ENCODE results near the gene MCOLN3. TPM values are rescaled to one million over a fixed set of nuclear protein-coding genes. Genes with fewer than 3 reads are reported as not detected.
A peak's percentile ranks its signal among the peaks of the same experiment; 100 is the strongest.

MCOLN3 gene
- total RNA-seq, 1 donor from 2014 or later: not detected

DNA sequence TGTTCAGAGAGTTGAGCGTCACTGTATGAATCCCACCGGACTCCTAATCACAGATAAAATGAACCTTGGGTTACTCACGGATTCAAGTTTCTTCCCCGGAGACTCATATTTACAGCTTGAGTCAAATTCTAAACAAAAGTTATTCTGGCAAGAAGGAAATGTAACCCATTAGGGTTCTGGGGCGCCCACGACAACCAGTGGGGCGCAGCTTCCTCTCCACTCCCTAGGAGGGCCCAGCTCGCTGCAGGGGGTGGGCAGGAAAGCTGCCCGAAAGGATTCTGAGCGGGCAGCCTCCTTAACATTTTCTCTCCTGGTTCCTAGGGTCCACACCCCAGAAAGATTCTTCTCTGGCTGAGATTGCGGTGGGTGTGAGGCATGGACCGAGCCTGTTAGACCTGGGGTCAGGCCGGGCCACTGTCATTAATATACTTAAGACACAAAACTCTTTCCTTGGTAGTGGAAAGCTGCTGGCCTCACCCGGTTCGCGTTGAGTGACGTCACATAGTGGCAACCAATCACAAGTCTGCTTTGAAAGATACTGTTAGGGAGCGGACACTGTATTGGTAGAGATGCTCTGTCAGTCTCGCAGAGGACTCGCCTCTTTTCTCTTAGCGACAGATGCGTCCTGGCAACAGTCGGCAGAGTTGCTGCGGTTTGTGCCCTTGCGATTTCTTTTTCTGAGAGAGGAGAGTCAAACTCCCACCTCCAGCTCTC is 13.6 kb upstream of the MCOLN3 start:
- peaks cover 3% of the 10 kb centered on the region for H3K27me3 Mint-ChIP-seq (ENCODE audit: unreplicated experiment)
- TF ChIP-seq, protein P1, sequence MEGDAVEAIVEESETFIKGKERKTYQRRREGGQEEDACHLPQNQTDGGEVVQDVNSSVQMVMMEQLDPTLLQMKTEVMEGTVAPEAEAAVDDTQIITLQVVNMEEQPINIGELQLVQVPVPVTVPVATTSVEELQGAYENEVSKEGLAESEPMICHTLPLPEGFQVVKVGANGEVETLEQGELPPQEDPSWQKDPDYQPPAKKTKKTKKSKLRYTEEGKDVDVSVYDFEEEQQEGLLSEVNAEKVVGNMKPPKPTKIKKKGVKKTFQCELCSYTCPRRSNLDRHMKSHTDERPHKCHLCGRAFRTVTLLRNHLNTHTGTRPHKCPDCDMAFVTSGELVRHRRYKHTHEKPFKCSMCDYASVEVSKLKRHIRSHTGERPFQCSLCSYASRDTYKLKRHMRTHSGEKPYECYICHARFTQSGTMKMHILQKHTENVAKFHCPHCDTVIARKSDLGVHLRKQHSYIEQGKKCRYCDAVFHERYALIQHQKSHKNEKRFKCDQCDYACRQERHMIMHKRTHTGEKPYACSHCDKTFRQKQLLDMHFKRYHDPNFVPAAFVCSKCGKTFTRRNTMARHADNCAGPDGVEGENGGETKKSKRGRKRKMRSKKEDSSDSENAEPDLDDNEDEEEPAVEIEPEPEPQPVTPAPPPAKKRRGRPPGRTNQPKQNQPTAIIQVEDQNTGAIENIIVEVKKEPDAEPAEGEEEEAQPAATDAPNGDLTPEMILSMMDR (IDR thresholded peaks at IDR 0.05; ENCODE audit: partially characterized antibody, unreplicated experiment): no peak
- peaks cover 2% of the 10 kb centered on the region for H3K4me1 Mint-ChIP-seq (ENCODE audit: low read depth, unreplicated experiment)
- H3K4me3 Mint-ChIP-seq (ENCODE audit: unreplicated experiment): peak overlapping the region; percentile 97
- H3K27ac Mint-ChIP-seq (ENCODE audit: unreplicated experiment): no peak overlapping the region
- no peaks in the 10 kb centered on the region for H3K9me3 Mint-ChIP-seq (ENCODE audit: unreplicated experiment)
- peak; percentile 84 for DNase-seq
- H3K36me3 Mint-ChIP-seq (ENCODE audit: unreplicated experiment): no peaks in the 10 kb centered on the region

- Mint-ChIP-seq H3K4me1 (ENCODE audit: low read depth, unreplicated experiment) (peaks cover 2% of the 10 kb centered on the region), H3K36me3 (ENCODE audit: unreplicated experiment) (no peaks in the 10 kb centered on the region), H3K27ac (ENCODE audit: unreplicated experiment) (no peak overlapping the region), H3K4me3 (ENCODE audit: unreplicated experiment) (no peak overlapping the region), H3K9me3 (ENCODE audit: unreplicated experiment) (no peaks in the 10 kb centered on the region), H3K27me3 (ENCODE audit: unreplicated experiment) (peaks cover 3% of the 10 kb centered on the region)
- DNase-seq: no peak
- TF ChIP-seq, protein P1 (IDR thresholded peaks at IDR 0.05; ENCODE audit: partially characterized antibody, unreplicated experiment): no peak
These were observed 11.7 kb upstream of the MCOLN3 start for GRCh38 chr1:85060038-85060437.

- no peaks in the 10 kb centered on the region for H3K36me3 Mint-ChIP-seq (ENCODE audit: unreplicated experiment)
- H3K4me1 Mint-ChIP-seq (ENCODE audit: low read depth, unreplicated experiment): peaks cover 2% of the 10 kb centered on the region
- no peaks in the 10 kb centered on the region for H3K9me3 Mint-ChIP-seq (ENCODE audit: unreplicated experiment)
- no peak overlapping the region for H3K4me3 Mint-ChIP-seq (ENCODE audit: unreplicated experiment)
- no peak overlapping the region for H3K27ac Mint-ChIP-seq (ENCODE audit: unreplicated experiment)
- no peak for DNase-seq
- TF ChIP-seq, protein P1 (IDR thresholded peaks at IDR 0.05; ENCODE audit: partially characterized antibody, unreplicated experiment): no peak
- H3K27me3 Mint-ChIP-seq (ENCODE audit: unreplicated experiment): peaks cover 3% of the 10 kb centered on the region
These were observed 11.3 kb upstream of the MCOLN3 start for GRCh38 chr1:85059563-85059962.

- no peaks in the 10 kb centered on the region for H3K9me3 Mint-ChIP-seq (ENCODE audit: unreplicated experiment)
- TF ChIP-seq, protein P1 (IDR thresholded peaks at IDR 0.05; ENCODE audit: partially characterized antibody, unreplicated experiment): no peak
- no peak overlapping the region for H3K4me3 Mint-ChIP-seq (ENCODE audit: unreplicated experiment)
- DNase-seq: no peak
- no peak overlapping the region for H3K27ac Mint-ChIP-seq (ENCODE audit: unreplicated experiment)
- H3K4me1 Mint-ChIP-seq (ENCODE audit: low read depth, unreplicated experiment): peaks cover 2% of the 10 kb centered on the region
- no peaks in the 10 kb centered on the region for H3K36me3 Mint-ChIP-seq (ENCODE audit: unreplicated experiment)
- H3K27me3 Mint-ChIP-seq (ENCODE audit: unreplicated experiment): peaks cover 3% of the 10 kb centered on the region
These were observed 10.5 kb upstream of the MCOLN3 start for GRCh38 chr1:85058786-85059185.

DNA sequence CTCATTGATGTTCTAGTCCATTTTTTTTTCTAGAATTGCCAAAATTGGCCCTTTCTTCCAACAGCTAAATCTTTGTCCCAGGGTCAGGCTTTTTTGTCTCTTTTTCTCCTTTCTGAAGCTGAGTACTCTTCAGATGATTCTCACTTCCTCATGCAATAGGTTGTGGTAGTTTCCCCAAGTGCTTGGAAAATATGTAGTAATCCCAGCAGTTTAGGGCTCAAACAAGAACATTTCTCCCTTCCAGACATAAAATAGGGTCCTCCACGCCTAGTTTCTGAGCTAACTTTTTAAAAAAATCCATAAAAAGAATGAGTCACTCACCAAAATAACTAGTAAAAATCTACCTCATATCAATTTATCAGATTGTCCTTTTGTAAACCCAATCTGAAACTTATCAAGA is 10.0 kb upstream of the MCOLN3 start:
- H3K27me3 Mint-ChIP-seq (ENCODE audit: unreplicated experiment): peaks cover 3% of the 10 kb centered on the region
- H3K9me3 Mint-ChIP-seq (ENCODE audit: unreplicated experiment): no peaks in the 10 kb centered on the region
- H3K4me3 Mint-ChIP-seq (ENCODE audit: unreplicated experiment): no peak overlapping the region
- no peak overlapping the region for H3K27ac Mint-ChIP-seq (ENCODE audit: unreplicated experiment)
- TF ChIP-seq, protein P1 (IDR thresholded peaks at IDR 0.05; ENCODE audit: partially characterized antibody, unreplicated experiment): no peak
- no peak for DNase-seq
- H3K4me1 Mint-ChIP-seq (ENCODE audit: low read depth, unreplicated experiment): peaks cover 2% of the 10 kb centered on the region
- no peaks in the 10 kb centered on the region for H3K36me3 Mint-ChIP-seq (ENCODE audit: unreplicated experiment)

All from glutamatergic neuron (in vitro differentiated cells).